ENCODE data around the gene DHRS13. TPM values are rescaled to one million over a fixed set of nuclear protein-coding genes. Genes with fewer than 3 reads are reported as not detected.
A peak's percentile ranks its signal among the peaks of the same experiment; 100 is the strongest.
"Not testable (repeated sequence)": the region's sequence is repeated elsewhere in the genome, so short reads cannot be mapped to it uniquely, and the experiment has no call there.

The DHRS13 gene
- total RNA-seq, 2 experiments from 2014 or later = 23.3 to 29.5 TPM

GRCh38 chr17:28903546-28903841 lies 615 bp upstream of the DHRS13 start:
- peaks cover 25% of the 10 kb centered on the region for H3K36me3 Mint-ChIP-seq (ENCODE audit: low read depth)
- H3K27me3 Mint-ChIP-seq; POLR2A ChIA-PET; ATAC-seq; H3K9me3 Mint-ChIP-seq (ENCODE audit: low read depth); DNase-seq: not testable (repeated sequence)
- H3K27ac Mint-ChIP-seq = peak overlapping the region; percentile 6
- peak overlapping the region; percentile 87 for H3K4me3 Mint-ChIP-seq
- H3K4me1 Mint-ChIP-seq = peaks cover 31% of the 10 kb centered on the region
- intact Hi-C loops (cut with DNase I, micrococcal nuclease) = loop anchor here (1.0 to 5.0 kb wide), 11 partner anchors 49 to 258 kb away; partner anchors contain the start of genes BLTP2 (in 1 of the 2), FAM222B (in 1 of the 2), NEK8 (in 1 of the 2) and RPL23A (in 1 of the 2)
- CTCF ChIA-PET = interaction anchor here (0.7 to 2.9 kb wide), 6 partner anchors 10 to 533 kb away, joined by 3 to 13 read pairs (median 4); partner anchors contain the start of gene VTN

- Mint-ChIP-seq H3K4me1 (peaks cover 39% of the 10 kb centered on the region), H3K27ac (peak overlapping the region; percentile 92), H3K36me3 (ENCODE audit: low read depth) (peaks cover 31% of the 10 kb centered on the region), H3K9me3 (ENCODE audit: low read depth) (no peaks in the 10 kb centered on the region), H3K27me3 (no peaks in the 10 kb centered on the region), H3K4me3 (peak overlapping the region; percentile 87)
- intact Hi-C loops (cut with DNase I, micrococcal nuclease) = loop anchor here in 1 of 2 experiments (5.0 kb wide), 1 partner anchor 240 kb away; the partner anchor contains the start of genes SDF2 and SUPT6H
- ATAC-seq = peak; percentile 35
- POLR2A ChIA-PET = interaction anchor here (1.1 to 1.2 kb wide), 2 partner anchors 9 to 139 kb away, joined by 4 read pairs; no protein-coding TSS in a partner anchor
- CTCF ChIA-PET = interaction anchor here (0.6 to 2.9 kb wide), 26 partner anchors 10 to 241 kb away, joined by 3 to 13 read pairs (median 3); partner anchors contain the start of gene FAM222B
- peak; percentile 74 for DNase-seq
Observed at GRCh38 chr17:28901866-28902818, 737 bp downstream of the DHRS13 start.

GRCh38 chr17:28900986-28901726 lies 1.7 kb downstream of the DHRS13 start:
- ATAC-seq (no peak), DNase-seq (no peak)
- intact Hi-C loops (cut with DNase I, micrococcal nuclease) = loop anchor here in 1 of 2 experiments (5.0 kb wide), 1 partner anchor 239 kb away; the partner anchor contains the start of genes SDF2 and SUPT6H
- Mint-ChIP-seq H3K36me3 (ENCODE audit: low read depth) (peaks cover 30% of the 10 kb centered on the region), H3K9me3 (ENCODE audit: low read depth) (no peaks in the 10 kb centered on the region), H3K27ac (peak overlapping the region; percentile 92), H3K27me3 (no peaks in the 10 kb centered on the region), H3K4me3 (peak overlapping the region; percentile 87), H3K4me1 (peaks cover 45% of the 10 kb centered on the region)
- ChIA-PET CTCF (interaction anchor here (0.7 to 2.9 kb wide), 14 partner anchors 9 to 227 kb away, joined by 3 to 13 read pairs (median 3); partner anchors contain the start of gene FAM222B), POLR2A (no interaction called here)

GRCh38 chr17:28899212-28899815 lies 3.6 kb downstream of the DHRS13 start:
- Mint-ChIP-seq H3K4me1 (peaks cover 57% of the 10 kb centered on the region), H3K36me3 (ENCODE audit: low read depth) (peaks cover 31% of the 10 kb centered on the region), H3K27me3 (no peaks in the 10 kb centered on the region), H3K9me3 (ENCODE audit: low read depth) (no peaks in the 10 kb centered on the region), H3K4me3 (no peak overlapping the region), H3K27ac (no peak overlapping the region)
- DNase-seq (no peak), ATAC-seq (no peak)
- intact Hi-C loops (cut with DNase I, micrococcal nuclease) = no loop called here
- ChIA-PET CTCF (interaction anchor here (0.7 to 2.5 kb wide), 11 partner anchors 9 to 172 kb away, joined by 3 to 12 read pairs (median 5); partner anchors contain the start of genes FAM222B and NEK8), POLR2A (interaction anchor here (0.6 to 1.1 kb wide), 2 partner anchors 81 to 171 kb away, joined by 4 to 5 read pairs; partner anchors contain the start of gene NEK8)

- Mint-ChIP-seq H3K4me3 (no peak overlapping the region), H3K4me1 (peaks cover 65% of the 10 kb centered on the region), H3K9me3 (ENCODE audit: low read depth) (no peaks in the 10 kb centered on the region), H3K36me3 (ENCODE audit: low read depth) (peaks cover 31% of the 10 kb centered on the region), H3K27ac (no peak overlapping the region), H3K27me3 (no peaks in the 10 kb centered on the region)
- ChIA-PET CTCF (interaction anchor here (0.5 to 2.5 kb wide), 19 partner anchors 9 to 171 kb away, joined by 3 to 12 read pairs (median 4); partner anchors contain the start of genes FAM222B and NEK8), POLR2A (interaction anchor here (0.7 to 1.1 kb wide), 2 partner anchors 170 to 807 kb away, joined by 4 to 5 read pairs; partner anchors contain the start of gene NEK8)
- ATAC-seq (no peak), DNase-seq (no peak)
- intact Hi-C loops (cut with DNase I, micrococcal nuclease) = no loop called here
Observed at GRCh38 chr17:28898527-28898955, 4.3 kb downstream of the DHRS13 start.

- CTCF ChIA-PET = interaction anchor here (0.5 to 2.5 kb wide), 20 partner anchors 10 to 1427 kb away, joined by 3 to 12 read pairs (median 4); partner anchors contain the start of genes FAM222B and NEK8
- DNase-seq = peak; percentile 61
- Mint-ChIP-seq H3K27ac (peak overlapping the region; percentile 93), H3K9me3 (ENCODE audit: low read depth) (no peaks in the 10 kb centered on the region), H3K4me1 (peaks cover 68% of the 10 kb centered on the region), H3K27me3 (no peaks in the 10 kb centered on the region), H3K36me3 (ENCODE audit: low read depth) (peaks cover 35% of the 10 kb centered on the region), H3K4me3 (peak overlapping the region; percentile 93)
- ATAC-seq = peak; percentile 18
- POLR2A ChIA-PET = interaction anchor here (0.6 to 1.1 kb wide), 3 partner anchors 46 to 170 kb away, joined by 4 to 5 read pairs (median 4); partner anchors contain the start of gene NEK8
- intact Hi-C loops (cut with DNase I, micrococcal nuclease) = loop anchor here (1.0 to 2.0 kb wide), 4 partner anchors 43 to 241 kb away; partner anchors contain the start of gene ERAL1 (in 1 of the 2)
Observed at GRCh38 chr17:28897769-28898526, 4.9 kb downstream of the DHRS13 start.

- intact Hi-C loops (cut with DNase I, micrococcal nuclease) = loop anchor here (1.0 to 2.0 kb wide), 4 partner anchors 42 to 242 kb away; partner anchors contain the start of gene ERAL1 (in 1 of the 2)
- peaks cover 73% of the 10 kb centered on the region for H3K4me1 Mint-ChIP-seq
- peak within 1 kb of the TSS; percentile 93 for H3K27ac Mint-ChIP-seq
- H3K9me3 Mint-ChIP-seq (ENCODE audit: low read depth) = no peaks in the 10 kb centered on the region
- POLR2A ChIA-PET = interaction anchor here (0.6 to 0.9 kb wide), 2 partner anchors 46 to 52 kb away, joined by 4 read pairs; no protein-coding TSS in a partner anchor
- DNase-seq (peak; percentile 84), ATAC-seq (peak; percentile 59)
- CTCF ChIA-PET = interaction anchor here (0.6 to 2.5 kb wide), 18 partner anchors 12 to 1427 kb away, joined by 3 to 9 read pairs (median 4); partner anchors contain the start of genes FAM222B and PHF12
- peaks cover 35% of the 10 kb centered on the region for H3K36me3 Mint-ChIP-seq (ENCODE audit: low read depth)
- no peaks in the 10 kb centered on the region for H3K27me3 Mint-ChIP-seq
- H3K4me3 Mint-ChIP-seq = peak within 1 kb of the TSS; percentile 93
Observed at GRCh38 chr17:28896884-28897768, 5.8 kb downstream of the DHRS13 start, which contains the start of gene FLOT2. Gene FLOT2 (minus strand): TSS chr17:28897733. CDS start chr17:28897574, 159 bp downstream.

- no peak for ATAC-seq
- H3K4me1 Mint-ChIP-seq = peaks cover 73% of the 10 kb centered on the region
Observed at GRCh38 chr17:28896491-28896883, 6.4 kb downstream of the DHRS13 start.

More at GRCh38 chr17:28896491-28896883, 6.4 kb downstream of the DHRS13 start:
- Mint-ChIP-seq H3K27ac (peak overlapping the region; percentile 90), H3K9me3 (ENCODE audit: low read depth) (no peaks in the 10 kb centered on the region), H3K27me3 (no peaks in the 10 kb centered on the region), H3K36me3 (ENCODE audit: low read depth) (peaks cover 34% of the 10 kb centered on the region), H3K4me3 (peak overlapping the region; percentile 93)
- ChIA-PET POLR2A (interaction anchor here (0.7 kb wide), 1 partner anchor 154 kb away, joined by 3 read pairs; no protein-coding TSS in a partner anchor), CTCF (interaction anchor here (0.6 to 2.1 kb wide), 9 partner anchors 12 to 170 kb away, joined by 3 to 8 read pairs (median 4); partner anchors contain the start of genes FAM222B and PHF12)
- intact Hi-C loops (cut with DNase I, micrococcal nuclease) = loop anchor here in 1 of 2 experiments (2.0 kb wide), 2 partner anchors 42 to 134 kb away; partner anchors contain the start of gene ERAL1
- no peak for DNase-seq

Data from activated CD4-positive, alpha-beta T cell treated with anti-CD3 and anti-CD28 coated beads for 36 hours (primary cell).